CD4-positive, alpha-beta memory T cell (primary cell): Measurements from ENCODE around the gene RAB1B. TPM values are rescaled to one million over a fixed set of nuclear protein-coding genes. Genes with fewer than 3 reads are reported as not detected.
"Not testable (repeated sequence)": the region's sequence is repeated elsewhere in the genome, so short reads cannot be mapped to it uniquely, and the experiment has no call there.

Experiments used
- CTCF ChIA-PET: fragments of 350-600 bp; sonication (Branson Sonifier 250); formaldehyde crosslinking; loops from one replicate; lab custom pipeline; 2021; ENCODE audit warnings: inconsistent platforms; ENCODE audit not compliant: partially characterized antibody; lab: Charles Lee
- POLR2A ChIA-PET: fragments of 350-600 bp; sonication (Branson Sonifier 250); formaldehyde crosslinking; loops from one replicate; lab custom pipeline; 2021; ENCODE audit not compliant: partially characterized antibody; lab: Charles Lee
- DNase-seq, 5 donors: peaks; one replicate each; pipeline versions ENCODE4 v3.0.0 to v3.0.0-alpha.2; 2020 to 2022; ENCODE audit warnings: mixed read lengths in 1 of 5
- H3K27ac ChIP-seq: one replicate; pipeline ENCODE4 v1.7.0; 2013; ENCODE audit warnings: low read depth, low read length
- H3K27me3 ChIP-seq: 2 replicates; pipeline ENCODE4 v1.7.0; 2013; ENCODE audit warnings: mild to moderate bottlenecking, low read length, moderate library complexity; ENCODE audit not compliant: insufficient read depth
- H3K36me3 ChIP-seq: 2 replicates; pipeline ENCODE4 v1.7.0; 2013; ENCODE audit warnings: mild to moderate bottlenecking, low read length, moderate library complexity; ENCODE audit not compliant: insufficient read depth
- H3K4me1 ChIP-seq: 2 replicates; pipeline ENCODE4 v1.7.0; 2013; ENCODE audit warnings: mild to moderate bottlenecking, low read length, moderate library complexity; ENCODE audit not compliant: insufficient read depth
- H3K4me3 ChIP-seq, 2 donors: one replicate each; pipeline ENCODE4 v1.7.0; 2013; ENCODE audit warnings: low read length in 2 of 2, mild to moderate bottlenecking in 1 of 2
- H3K9me3 ChIP-seq, 2 donors: one replicate each; pipeline ENCODE4 v1.7.0; 2013; ENCODE audit warnings: low read length in 2 of 2, control low read depth in 1 of 2; ENCODE audit not compliant: control insufficient read depth in 1 of 2
- H3K27ac Mint-ChIP-seq, 7 donors: one replicate each; pipeline ENCODE4 v1.8.0; 2020 to 2021; ENCODE audit warnings: mixed read lengths in 7 of 7, mild to moderate bottlenecking in 6 of 7, inconsistent platforms in 3 of 7, moderate library complexity in 3 of 7
- H3K27me3 Mint-ChIP-seq, 2 donors: one replicate each; pipeline ENCODE4 v1.8.0; 2020 to 2021; ENCODE audit warnings: mixed read lengths in 2 of 2
- H3K36me3 Mint-ChIP-seq, 2 donors: one replicate each; pipeline ENCODE4 v1.8.0; 2020 to 2021; ENCODE audit warnings: mixed read lengths in 2 of 2, inconsistent platforms in 1 of 2, mild to moderate bottlenecking in 1 of 2
- H3K4me1 Mint-ChIP-seq, 4 donors: one replicate each; pipeline ENCODE4 v1.8.0; 2020 to 2021; ENCODE audit warnings: mixed read lengths in 4 of 4, mild to moderate bottlenecking in 1 of 4
- H3K4me3 Mint-ChIP-seq, 8 donors: one replicate each; pipeline ENCODE4 v1.8.0; 2020 to 2021; ENCODE audit warnings: mixed read lengths in 8 of 8, mild to moderate bottlenecking in 7 of 8, moderate library complexity in 6 of 8, inconsistent platforms in 3 of 8
- H3K9me3 Mint-ChIP-seq, 8 donors: one replicate each; pipeline ENCODE4 v1.8.0; 2020 to 2021; ENCODE audit warnings: mixed read lengths in 8 of 8, mild to moderate bottlenecking in 5 of 8, inconsistent platforms in 3 of 8, moderate library complexity in 1 of 8
- intact Hi-C: fragments of 100-400 bp; cut with micrococcal nuclease; formaldehyde crosslinking; loops from one replicate; pipeline ENCODE4 v1.15.1; 2023
- polyA plus RNA-seq, 2 donors: library from polyadenylated mRNA; unstranded; fragments of 300-500 nt; fragmentation: Illumina TruSeq; gene quantifications; one replicate each; pipeline ENCODE4 v1.2.3, GENCODE V29; 2021
- total RNA-seq, 2 experiments: library from RNA; stranded (reverse); gene quantifications; one replicate each; pipeline ENCODE4 v1.2.3, GENCODE V29; 2021

RAB1B gene
- total and polyA plus RNA-seq, 4 experiments from 2014 or later, result 9.7 to 79.4 (median 45.8) TPM

- Mint-ChIP-seq H3K4me3 (peak within 1 kb of the TSS in 1 of 8 donors; percentile 43), H3K27me3 (peaks cover 2% of the 10 kb centered on the region in 2 donors), H3K36me3 (peaks cover 0 to 1% of the 10 kb centered on the region in 2 donors), H3K27ac (peak within 1 kb of the TSS; percentile 48 to 94 (median 84)), H3K4me1 (peaks cover 14 to 41% (median 28%) of the 10 kb centered on the region in 4 donors), H3K9me3 (peaks cover 0 to 9% (median 3%) of the 10 kb centered on the region in 8 donors)
- Histone ChIP-seq H3K36me3 (no peaks in the 10 kb centered on the region), H3K4me3 (no peak within 1 kb of the TSS), H3K27me3 (no peaks in the 10 kb centered on the region), H3K9me3 (no peaks in the 10 kb centered on the region), H3K4me1 (peaks cover 38% of the 10 kb centered on the region), H3K27ac (no peak within 1 kb of the TSS)
- CTCF ChIA-PET, result interaction anchor here (0.8 to 1.4 kb wide), 2 partner anchors 13 to 69 kb away, joined by 3 to 4 read pairs; no protein-coding TSS in a partner anchor
- intact Hi-C loops, result no loop called here
- DNase-seq, result no peak
- POLR2A ChIA-PET, result interaction anchor here (0.5 to 1.8 kb wide), 3 partner anchors 10 to 1283 kb away, joined by 3 to 9 read pairs (median 4); partner anchors contain the start of gene RBM4
Measured at GRCh38 chr11:66316849-66317251, 48.4 kb downstream of the RAB1B start, which contains the start of gene CD248. Gene CD248 (minus strand): TSS chr11:66317044. CDS start chr11:66317027, 17 bp downstream.

DNA sequence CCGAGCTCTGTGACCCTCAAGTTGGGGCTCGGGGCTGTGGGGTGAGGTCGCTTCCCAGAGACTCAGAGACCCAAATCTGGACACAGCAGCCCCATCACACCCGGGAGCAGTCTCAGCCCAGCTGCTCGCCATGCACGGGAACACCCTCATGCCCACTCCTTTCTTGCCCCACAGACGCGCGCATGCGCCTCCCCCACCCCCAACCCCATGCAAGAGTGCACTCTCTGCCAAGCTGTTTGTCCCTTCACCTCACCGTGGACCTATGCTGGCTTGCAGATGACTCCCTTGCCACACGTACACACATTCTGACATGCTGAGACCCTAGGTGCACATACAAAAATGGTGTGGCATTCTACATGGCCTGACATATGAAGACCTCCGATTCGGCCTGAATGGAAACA is 48.9 kb downstream of the RAB1B start:
- ChIA-PET CTCF (interaction anchor here (0.8 to 1.4 kb wide), 2 partner anchors 13 to 69 kb away, joined by 3 to 4 read pairs; no protein-coding TSS in a partner anchor), POLR2A (interaction anchor here (0.5 to 1.8 kb wide), 4 partner anchors 9 to 1282 kb away, joined by 3 to 9 read pairs (median 4); partner anchors contain the start of genes MRPL11 and RBM4)
- Mint-ChIP-seq H3K36me3 (peaks cover 0 to 1% of the 10 kb centered on the region in 2 donors), H3K27ac (peak overlapping the region; percentile 48 to 93 (median 80)), H3K4me1 (peaks cover 13 to 39% (median 25%) of the 10 kb centered on the region in 4 donors), H3K4me3 (peak overlapping the region in 1 of 8 donors; percentile 43), H3K27me3 (peaks cover 2% of the 10 kb centered on the region in 2 donors), H3K9me3 (peaks cover 0 to 9% (median 3%) of the 10 kb centered on the region in 8 donors)
- no peak overlapping the region for H3K27ac ChIP-seq
- peak in 1 of 5 donors; percentile 12 for DNase-seq
- no peaks in the 10 kb centered on the region for H3K27me3 ChIP-seq
- H3K4me3 ChIP-seq, result no peak overlapping the region
- no peaks in the 10 kb centered on the region for H3K36me3 ChIP-seq
- intact Hi-C loops, result no loop called here
- H3K4me1 ChIP-seq, result peaks cover 35% of the 10 kb centered on the region
- no peaks in the 10 kb centered on the region for H3K9me3 ChIP-seq

GRCh38 chr11:66317723-66318599 is 49.5 kb downstream of the RAB1B start:
- H3K9me3 Mint-ChIP-seq, result peaks cover 0 to 9% (median 3%) of the 10 kb centered on the region in 8 donors
- POLR2A ChIA-PET, result interaction anchor here (0.7 to 1.8 kb wide), 3 partner anchors 9 to 320 kb away, joined by 3 to 9 read pairs (median 4); partner anchors contain the start of genes MRPL11 and RBM4
- H3K27me3 Mint-ChIP-seq, result peaks cover 2% of the 10 kb centered on the region in 2 donors
- Histone ChIP-seq H3K4me1 (peaks cover 34% of the 10 kb centered on the region), H3K27ac (peak overlapping the region; percentile 10), H3K27me3 (no peaks in the 10 kb centered on the region), H3K4me3 (no peak overlapping the region), H3K9me3 (no peaks in the 10 kb centered on the region), H3K36me3 (no peaks in the 10 kb centered on the region)
- H3K27ac Mint-ChIP-seq, result peak overlapping the region; percentile 48 to 94 (median 84)
- H3K4me1 Mint-ChIP-seq, result peaks cover 11 to 39% (median 24%) of the 10 kb centered on the region in 4 donors
- H3K4me3 Mint-ChIP-seq, result peak overlapping the region in 3 of 8 donors; percentile 43 to 44 (median 43)
- intact Hi-C loops, result no loop called here
- DNase-seq, result peak; percentile 40 to 63 (median 59)
- CTCF ChIA-PET, result interaction anchor here (0.8 to 1.4 kb wide), 2 partner anchors 12 to 68 kb away, joined by 3 to 4 read pairs; no protein-coding TSS in a partner anchor
- H3K36me3 Mint-ChIP-seq, result no peaks in the 10 kb centered on the region

- no peaks in the 10 kb centered on the region for H3K36me3 ChIP-seq
- peaks cover 28% of the 10 kb centered on the region for H3K4me1 ChIP-seq
- no peak overlapping the region for H3K4me3 ChIP-seq
Measured at GRCh38 chr11:66318600-66318970, 50.1 kb downstream of the RAB1B start.

GRCh38 chr11:66320289-66320688 is 51.9 kb downstream of the RAB1B start:
- H3K27ac ChIP-seq, H3K4me3 Mint-ChIP-seq, DNase-seq, H3K9me3 Mint-ChIP-seq, H3K36me3 ChIP-seq, H3K27ac Mint-ChIP-seq, POLR2A ChIA-PET, H3K27me3 ChIP-seq, H3K9me3 ChIP-seq, CTCF ChIA-PET, H3K36me3 Mint-ChIP-seq, H3K4me3 ChIP-seq, H3K27me3 Mint-ChIP-seq, intact Hi-C loops: not testable (repeated sequence)
- peaks cover 21% of the 10 kb centered on the region for H3K4me1 ChIP-seq
- H3K4me1 Mint-ChIP-seq, result peaks cover 13 to 30% (median 21%) of the 10 kb centered on the region in 4 donors

More at GRCh38 chr11:66318600-66318970, 50.1 kb downstream of the RAB1B start:
- CTCF ChIA-PET, result no interaction called here
- peaks cover 0 to 9% (median 3%) of the 10 kb centered on the region in 8 donors for H3K9me3 Mint-ChIP-seq
- H3K36me3 Mint-ChIP-seq, result no peaks in the 10 kb centered on the region
- intact Hi-C loops, result no loop called here
- peak overlapping the region in 6 of 7 donors; percentile 48 to 94 (median 78) for H3K27ac Mint-ChIP-seq
- no peaks in the 10 kb centered on the region for H3K9me3 ChIP-seq
- peaks cover 13 to 38% (median 23%) of the 10 kb centered on the region in 4 donors for H3K4me1 Mint-ChIP-seq
- peak overlapping the region; percentile 10 for H3K27ac ChIP-seq
- DNase-seq, result no peak
- POLR2A ChIA-PET, result interaction anchor here (1.8 kb wide), 1 partner anchor 8 kb away, joined by 9 read pairs; no protein-coding TSS in a partner anchor
- H3K27me3 Mint-ChIP-seq, result peaks cover 2% of the 10 kb centered on the region in 2 donors
- H3K4me3 Mint-ChIP-seq, result peak overlapping the region in 3 of 8 donors; percentile 32 to 44 (median 43)
- no peaks in the 10 kb centered on the region for H3K27me3 ChIP-seq

GRCh38 chr11:66320748-66321147 is 52.3 kb downstream of the RAB1B start:
- H3K27me3 Mint-ChIP-seq, H3K27me3 ChIP-seq, intact Hi-C loops, H3K9me3 ChIP-seq, POLR2A ChIA-PET, CTCF ChIA-PET, H3K27ac Mint-ChIP-seq, H3K36me3 Mint-ChIP-seq, DNase-seq, H3K4me3 Mint-ChIP-seq, H3K4me3 ChIP-seq, H3K27ac ChIP-seq, H3K9me3 Mint-ChIP-seq, H3K36me3 ChIP-seq: not testable (repeated sequence)
- H3K4me1 Mint-ChIP-seq, result peaks cover 13 to 30% (median 22%) of the 10 kb centered on the region in 4 donors
- peaks cover 22% of the 10 kb centered on the region for H3K4me1 ChIP-seq
